Suppressor macrophage (primary cell): ENCODE measurements around the gene GTF2I.
A peak's percentile ranks its signal among the peaks of the same experiment; 100 is the strongest.
"Not testable (repeated sequence)": the region's sequence is repeated elsewhere in the genome, so short reads cannot be mapped to it uniquely, and the experiment has no call there.

Experiments
- DNase-seq, 4 experiments: peaks; one replicate each; pipeline ENCODE4 v3.0.0-alpha.2; 2020 to 2022
- total RNA-seq, 17 experiments: gene quantifications; one replicate each; lab custom pipeline; 2026; ENCODE audit warnings: mixed read lengths in 6 of 17, inconsistent platforms in 3 of 17; lab: John Stamatoyannopoulos, UW

Gene GTF2I
- total RNA-seq = 26.2 to 117 (median 87.7) reads per million in 17 experiments

DNA sequence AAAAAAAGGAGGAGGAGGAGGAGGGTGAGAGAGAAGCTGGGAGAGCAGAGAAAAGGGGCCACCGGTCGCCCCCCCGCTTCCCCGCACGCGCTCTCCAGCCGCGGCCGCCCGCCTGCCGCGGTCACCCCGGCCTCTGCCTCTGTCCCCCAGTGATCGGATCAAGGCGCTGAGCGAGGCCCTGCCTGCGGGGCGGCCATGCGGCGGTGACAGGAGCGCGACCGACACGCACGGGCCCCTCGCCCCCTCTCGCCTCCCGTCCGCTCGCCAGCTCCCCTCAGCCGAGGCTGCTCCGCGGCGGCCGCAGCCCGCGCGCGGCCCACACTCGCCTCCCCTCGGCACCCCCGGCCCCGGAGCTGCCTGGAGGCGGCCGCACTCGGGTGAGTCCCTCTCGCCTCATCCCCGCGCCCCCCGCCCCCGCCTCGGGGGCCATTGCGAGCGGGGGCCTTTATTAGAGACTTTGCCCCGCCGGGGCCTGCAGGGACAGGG lies at the start of gene GTF2I:
Gene GTF2I (plus strand): TSS at position 27 of the 486 bp plus-strand sequence. CDS start 31,411 bp downstream, outside the sequence.
- no peak for DNase-seq

DNA sequence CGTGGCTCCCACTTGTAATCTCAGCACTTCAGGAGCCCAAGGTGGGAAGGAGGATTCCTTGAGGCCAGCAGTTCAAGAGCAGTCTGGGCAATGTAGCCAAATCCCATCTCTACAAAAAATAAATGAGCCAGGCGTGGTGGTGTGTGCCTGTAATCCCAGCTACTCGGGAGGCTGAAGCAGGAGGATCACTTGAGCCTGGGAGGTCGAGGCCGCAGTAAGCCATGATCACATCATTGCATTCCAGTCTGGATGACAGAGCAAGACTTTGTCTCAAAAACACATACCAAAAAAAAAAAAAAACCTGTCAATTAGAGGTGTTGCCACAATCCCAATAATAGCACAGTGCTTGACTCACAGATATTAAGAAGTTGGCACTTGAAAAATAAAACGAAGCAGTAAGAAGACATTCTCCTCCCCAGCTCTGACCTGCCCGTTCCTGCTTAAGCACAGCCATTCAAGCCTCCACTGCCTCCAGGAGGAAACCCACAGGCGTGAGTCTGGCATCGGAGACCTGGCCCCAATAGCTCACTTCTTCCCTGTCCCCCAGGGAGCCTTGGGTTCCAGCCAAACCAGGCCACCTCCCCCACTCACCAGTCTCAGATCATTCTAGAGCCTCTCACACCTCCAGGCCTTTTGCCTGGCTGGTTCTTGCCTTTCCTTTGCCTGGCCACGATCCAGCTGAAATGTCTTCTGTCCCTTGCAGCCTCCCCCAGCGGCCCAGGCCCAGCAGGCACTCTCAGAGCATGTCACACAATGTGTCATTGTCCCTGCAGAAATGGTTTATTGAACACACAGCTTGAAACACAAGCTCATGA lies 45.3 kb upstream of the GTF2I start:
- DNase-seq = no peak

DNA sequence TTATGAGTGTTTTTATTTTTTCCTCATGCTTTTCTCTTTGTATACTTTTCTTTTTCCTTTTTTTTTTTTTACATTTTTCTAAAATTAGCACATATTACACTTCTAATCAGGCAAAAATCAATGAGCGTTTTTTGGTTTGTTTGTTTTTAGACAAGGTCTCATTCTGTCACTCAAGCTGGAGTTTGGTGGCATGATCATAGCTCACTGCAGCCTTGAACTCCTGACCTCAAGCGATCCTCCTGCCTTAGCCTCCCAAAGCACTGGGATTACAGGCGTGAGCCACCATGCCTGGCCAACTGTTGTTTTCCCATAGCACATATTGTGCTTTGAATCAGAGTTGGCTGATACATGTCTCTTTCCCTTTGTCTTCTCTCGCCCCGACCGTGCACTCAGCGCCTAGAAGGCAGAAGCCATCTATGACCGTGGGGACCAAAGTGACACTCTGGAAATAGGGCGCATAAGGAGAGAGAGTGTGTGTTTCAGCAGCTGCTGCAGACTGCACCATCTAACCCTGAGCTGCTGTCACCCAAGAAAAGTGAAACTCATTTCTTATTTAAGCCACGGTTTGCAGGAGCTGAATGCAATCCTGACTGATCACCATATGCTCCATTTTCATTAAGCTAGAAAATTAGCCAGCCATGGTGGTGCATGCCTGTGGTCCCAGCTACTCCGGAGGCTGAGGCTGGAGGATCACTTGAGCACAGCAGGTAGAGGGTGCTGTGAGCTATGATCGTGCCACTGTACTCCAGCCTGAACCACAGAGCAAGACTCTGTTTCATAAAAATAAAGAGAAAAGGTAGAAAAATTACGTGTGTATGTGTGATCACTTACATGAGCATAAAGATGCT lies 41.4 kb upstream of the GTF2I start:
- no peak for DNase-seq

DNA sequence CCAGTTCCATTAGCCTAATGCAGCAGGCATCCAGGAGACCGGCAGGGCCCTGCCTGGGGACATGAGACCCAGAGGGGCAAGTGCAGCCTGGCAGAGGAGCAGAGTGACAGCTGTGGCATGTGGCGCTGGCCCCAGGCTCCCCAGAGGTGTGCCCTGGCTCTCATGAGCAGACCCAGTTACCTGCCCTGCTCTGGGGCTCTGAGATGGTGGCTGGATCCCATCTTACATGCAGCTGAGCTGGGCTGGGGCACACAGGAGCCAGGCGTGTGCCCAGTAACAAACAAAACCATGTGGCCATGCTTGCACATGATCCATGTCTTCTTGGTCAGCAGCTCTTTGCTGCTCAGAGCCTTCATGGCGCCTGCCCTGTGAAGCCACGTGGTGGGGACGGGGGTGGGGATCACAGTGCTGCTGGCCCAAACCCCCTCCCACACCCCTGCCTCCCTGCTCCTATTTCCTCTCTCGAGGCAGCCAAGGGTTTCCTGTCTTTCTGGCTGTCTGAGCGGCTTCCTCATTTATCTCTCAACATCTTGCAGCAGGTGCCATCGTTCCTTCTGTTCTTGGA lies 40.3 kb upstream of the GTF2I start:
- DNase-seq = peak; percentile 81 to 93 (median 91)

DNA sequence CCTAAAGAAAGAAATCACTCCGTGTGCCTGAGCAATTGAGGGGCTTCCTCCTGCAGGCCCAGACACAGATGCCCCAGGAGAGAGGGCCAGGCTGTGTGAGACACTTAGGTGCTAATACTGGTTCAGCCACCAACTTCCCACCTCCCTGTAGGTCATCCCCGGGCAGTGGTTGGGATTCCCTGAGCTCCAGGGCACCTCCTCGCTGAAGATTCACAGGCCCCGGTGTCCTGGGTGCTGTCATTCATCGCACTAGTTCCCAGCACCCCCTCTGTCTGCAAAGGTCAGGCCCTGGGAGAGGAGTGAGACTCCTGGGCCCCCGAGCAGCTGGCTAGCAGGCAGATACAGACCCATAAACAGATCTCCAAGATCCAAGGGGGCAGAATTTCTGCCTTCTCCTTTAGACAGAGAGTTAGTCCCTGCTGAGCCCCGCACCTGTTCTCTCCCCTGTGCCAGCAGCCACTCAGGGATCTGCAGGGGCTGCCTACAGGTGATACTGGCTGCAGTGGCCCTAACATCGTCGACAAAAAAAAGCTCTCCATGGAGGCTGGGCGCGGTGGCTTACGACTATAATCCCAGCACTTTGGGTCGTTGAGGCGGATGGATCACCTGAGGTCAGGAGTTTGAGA lies 38.2 kb upstream of the GTF2I start:
- no peak for DNase-seq

DNA sequence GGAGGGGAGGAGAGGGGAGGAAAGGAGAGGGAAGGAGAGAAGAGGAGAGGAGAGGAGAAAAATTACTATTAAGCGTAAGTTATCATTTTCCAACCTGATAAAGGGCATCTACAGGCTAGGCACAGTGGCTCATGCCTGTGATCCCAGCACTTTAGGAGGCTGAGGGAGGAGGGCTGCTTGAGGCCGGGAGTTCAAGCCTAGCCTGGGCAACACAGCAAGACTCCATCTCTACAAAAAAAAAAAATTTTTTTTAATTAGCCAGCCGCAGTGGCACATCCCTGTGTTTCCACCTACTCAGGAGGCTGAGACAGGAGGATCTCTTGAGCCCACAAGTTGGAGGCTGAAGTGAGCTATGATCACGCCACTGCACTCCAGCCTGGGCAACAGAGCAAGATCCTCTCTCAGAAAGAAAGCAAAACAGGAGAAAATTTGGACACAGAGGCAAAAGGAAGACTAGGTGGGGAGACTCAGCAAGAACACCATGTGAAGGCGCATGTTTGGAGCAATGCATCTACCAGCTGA lies 35.2 kb upstream of the GTF2I start:
- DNase-seq = no peak

DNA sequence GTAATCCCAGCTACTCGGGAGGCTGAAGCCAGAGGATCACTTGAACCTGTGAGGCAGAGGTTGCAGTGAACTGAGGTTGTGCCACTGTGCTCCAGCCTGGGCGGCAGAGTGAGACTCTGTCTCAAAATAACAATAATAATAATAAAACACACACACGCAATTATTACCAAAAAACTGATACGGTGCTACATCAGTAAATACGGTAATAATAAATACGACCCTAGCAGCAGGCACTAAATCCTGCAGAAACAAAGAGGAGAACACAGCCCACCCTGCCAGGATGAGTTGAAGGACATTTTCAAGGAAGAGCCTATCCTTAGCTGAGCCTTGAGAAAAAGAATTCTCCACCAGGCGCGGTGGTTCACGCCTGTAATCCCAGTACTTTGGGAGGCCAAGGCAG lies 34.4 kb upstream of the GTF2I start:
- DNase-seq = no peak

DNA sequence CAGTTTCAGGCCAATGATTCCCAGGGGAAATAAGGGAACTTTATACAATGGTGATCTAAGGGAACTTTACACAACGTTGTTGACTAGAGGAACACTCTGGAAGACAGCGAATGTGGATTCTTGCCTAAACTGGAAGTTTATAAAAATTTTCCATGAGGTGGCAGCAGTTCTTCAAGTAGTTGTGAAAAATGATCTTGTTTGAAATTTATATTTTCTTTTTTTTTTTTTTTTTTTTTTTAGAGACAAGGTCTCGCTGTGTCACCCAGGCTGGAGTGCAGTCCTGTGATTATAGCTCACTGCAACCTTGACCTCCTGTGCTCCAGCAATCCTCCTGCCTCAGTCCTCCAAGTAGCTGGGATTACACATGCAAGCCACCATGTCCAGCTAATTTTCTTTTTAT lies 32.1 kb upstream of the GTF2I start:
- DNase-seq = peak; percentile 70 to 89 (median 80)

DNA sequence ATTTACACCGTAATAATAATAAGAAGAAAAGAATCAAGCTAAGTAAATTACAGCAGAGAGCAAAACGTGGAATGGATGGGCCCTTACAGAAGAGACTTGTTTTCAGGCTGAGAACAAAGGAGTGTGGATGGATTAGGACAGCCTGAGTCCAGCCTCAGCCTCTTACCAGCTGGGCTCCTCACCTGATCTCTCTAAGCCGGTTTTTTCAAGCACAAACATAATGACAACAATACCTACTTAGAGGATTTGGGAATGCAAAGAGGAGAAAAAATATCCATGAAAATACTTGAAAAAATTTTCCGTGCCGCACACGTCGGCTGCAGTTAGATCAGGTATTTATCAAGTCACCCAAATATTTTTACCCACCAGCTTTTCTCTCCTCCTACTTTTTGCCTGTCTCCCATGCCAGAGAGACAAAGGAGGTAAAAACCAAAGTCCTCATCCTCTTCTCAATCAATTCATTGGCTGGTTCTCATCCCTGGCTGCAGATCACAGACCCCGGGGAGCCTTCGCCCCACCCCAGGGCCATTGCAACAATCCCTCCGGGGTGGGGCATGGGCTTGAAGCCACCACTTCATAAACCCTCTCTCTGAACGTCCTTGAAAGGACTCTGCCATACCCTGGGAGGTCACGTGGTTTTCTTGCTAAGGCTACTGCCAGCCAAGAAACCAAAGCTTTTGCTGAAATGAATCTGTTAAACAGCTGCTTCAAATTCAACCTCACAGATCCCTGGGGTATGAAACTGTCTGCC lies 29.7 kb upstream of the GTF2I start:
- DNase-seq = no peak

DNA sequence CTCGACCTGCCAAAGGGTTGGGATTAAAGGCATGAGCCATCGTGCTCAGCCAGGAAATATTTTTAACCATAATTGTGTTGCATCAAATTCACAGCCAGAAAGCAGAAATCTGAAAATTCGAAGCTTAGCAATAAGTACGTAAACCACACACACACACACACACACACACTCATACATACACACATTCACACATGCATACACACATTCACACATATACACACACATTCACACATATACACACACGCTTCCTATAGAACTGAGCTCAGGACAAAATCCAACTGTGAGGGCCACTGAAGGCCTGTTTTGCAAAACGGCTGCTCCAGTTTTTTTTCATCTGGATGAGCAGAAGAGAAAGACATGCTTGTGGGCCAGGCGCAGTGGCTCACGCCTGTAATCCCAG lies 25.0 kb upstream of the GTF2I start:
- no peak for DNase-seq

DNA sequence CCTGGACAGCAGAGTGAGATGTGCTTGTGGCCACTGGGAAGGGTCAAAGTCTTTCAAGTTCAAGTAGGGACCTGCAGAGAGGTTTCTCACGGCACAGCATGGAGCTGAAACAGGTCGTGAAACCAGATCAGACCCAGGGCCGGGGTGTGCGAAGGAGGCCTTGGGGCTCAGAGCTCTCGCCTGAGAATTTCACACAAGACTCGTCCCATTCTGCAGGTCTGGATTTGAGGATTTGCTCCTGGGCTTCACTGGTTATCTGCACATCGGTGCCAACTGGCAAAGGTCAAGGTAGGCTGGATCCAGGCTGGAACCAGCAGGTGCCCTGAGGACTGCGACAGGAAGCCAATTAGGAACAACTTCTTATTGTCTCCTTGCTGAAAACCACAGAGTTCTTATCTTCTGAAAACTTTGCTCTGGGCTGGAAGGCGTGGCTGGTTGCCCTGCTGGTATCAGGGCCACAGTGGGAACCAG lies 24.0 kb upstream of the GTF2I start:
- no peak for DNase-seq

DNA sequence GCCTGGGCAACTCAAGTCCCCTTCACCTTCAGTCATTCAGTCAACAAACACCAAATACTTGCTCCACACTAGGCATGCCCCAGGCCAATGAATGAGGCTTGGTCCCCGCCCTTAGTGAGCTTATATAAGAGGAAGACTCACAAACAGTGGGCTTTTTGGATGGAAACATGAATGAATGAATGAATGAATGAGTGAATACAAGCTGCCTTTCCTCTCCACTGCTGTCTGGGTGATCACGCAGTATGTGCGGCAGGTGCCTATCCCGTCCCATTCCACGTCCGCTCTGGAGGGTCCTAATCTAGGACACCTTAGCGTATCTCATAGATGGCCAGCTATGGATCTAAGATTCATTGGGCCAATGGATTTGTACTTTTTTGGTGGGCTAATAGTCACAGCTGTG lies 19.8 kb upstream of the GTF2I start:
- no peak for DNase-seq

DNA sequence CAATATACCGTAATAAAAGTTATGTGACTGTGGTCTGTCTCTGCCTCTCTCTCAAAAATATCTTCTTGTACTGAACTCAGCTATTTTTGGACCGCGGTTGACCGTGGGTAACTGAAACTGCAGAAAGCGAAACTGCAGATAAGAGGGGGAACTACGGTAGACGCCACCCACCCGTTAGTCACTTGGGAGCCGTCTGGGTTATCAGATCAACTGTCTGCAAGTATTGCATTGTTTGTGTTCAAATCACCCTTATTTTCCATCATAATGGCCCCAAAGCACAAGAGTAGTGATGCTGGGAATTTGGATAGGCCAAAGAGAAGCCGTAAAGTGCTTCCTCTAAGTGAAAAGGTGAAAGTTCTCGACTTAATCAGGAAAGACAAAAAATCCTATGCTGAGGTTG lies 7.5 kb upstream of the GTF2I start:
- peak; percentile 64 to 82 (median 81) for DNase-seq

DNA sequence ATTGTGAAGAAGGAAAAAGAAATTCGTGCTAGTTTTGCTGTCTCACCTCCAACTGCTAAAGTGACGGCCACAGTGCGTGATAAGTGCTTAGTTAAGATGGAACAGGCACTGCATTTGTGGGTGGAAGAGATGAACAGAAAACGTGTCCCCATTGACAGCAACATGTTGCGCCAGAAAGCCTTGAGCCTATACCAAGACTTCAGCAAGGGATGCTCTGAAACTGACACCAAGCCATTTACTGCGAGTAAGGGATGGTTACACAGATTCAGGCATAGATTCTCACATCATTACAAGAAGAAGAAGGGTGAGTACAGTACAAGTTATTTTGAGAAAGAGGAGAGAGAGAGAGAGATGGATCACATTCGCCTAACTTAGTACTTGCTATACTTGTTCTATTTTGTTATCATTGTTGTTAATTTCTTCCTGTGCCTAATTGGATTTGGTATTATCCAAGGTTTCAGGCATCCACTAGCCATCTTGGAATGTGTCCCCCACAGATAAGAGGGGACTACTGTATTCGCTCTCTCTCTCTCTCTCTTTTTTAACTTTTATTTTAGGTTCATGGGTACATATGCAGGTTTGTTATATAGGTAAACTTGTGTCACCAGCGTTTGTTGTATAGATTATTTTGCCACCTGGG lies 6.9 kb upstream of the GTF2I start:
- peak in 2 of 4 experiments; percentile 18 to 28 for DNase-seq

DNA sequence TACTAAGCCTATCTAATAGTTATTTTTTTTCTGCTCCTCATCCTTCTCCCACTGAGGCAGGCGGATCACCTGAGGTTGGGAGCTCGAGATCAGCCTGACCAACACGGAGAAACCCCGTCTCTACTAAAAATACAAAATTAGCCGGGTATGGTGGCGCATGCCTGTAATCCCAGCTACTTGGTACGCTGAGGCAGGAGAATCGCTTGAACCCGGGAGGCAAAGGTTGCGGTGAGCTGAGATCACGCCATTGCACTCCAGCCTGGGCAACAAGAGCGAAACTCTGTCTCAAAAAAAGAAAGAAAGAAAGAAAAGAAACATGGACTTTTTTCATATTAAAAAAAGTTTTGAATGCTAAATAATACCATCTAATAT lies 6.4 kb upstream of the GTF2I start:
- DNase-seq = not testable (repeated sequence)

DNA sequence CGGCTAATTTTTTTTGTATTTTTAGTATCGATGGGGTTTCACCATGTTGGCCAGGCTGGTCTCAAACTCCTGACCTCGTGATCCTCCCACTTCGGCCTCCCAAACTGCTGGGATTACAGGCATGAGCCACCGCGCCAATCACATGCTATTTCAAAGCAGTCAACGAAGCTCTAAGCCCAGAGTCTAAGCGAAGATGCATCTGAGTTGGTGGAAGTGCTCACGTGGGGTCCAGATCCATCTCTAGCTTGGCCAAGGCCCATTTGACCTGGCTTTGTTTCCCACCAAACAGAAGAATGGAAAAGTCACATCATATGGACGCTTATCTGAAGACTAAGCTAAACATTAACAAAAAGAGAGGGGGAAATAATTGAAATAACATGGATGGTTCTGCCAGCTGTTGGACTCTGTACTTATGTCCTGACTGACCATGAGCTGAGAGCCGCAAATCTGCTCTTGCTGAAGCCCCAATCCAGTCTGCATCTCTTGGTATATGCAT lies 3.8 kb upstream of the GTF2I start:
- no peak for DNase-seq

DNA sequence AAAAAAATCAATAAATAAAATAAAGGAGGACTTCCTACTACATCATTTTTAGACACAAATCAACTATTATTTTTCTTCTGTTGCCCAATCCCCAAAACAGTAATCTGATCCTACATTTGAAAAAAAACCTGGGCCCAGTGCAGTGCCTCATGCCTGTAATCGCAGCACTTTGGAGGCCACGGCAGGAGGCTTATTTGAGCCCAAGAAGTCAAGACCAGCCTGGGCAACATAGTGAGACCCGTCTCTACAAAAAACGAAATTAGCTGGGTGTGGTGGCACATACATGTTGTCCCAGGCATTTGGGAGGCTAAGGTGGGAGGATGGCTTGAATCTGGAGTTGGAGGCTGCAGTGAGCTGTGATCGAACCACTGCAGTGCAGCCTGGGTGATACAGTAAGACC lies 2.7 kb upstream of the GTF2I start:
- no peak for DNase-seq

DNA sequence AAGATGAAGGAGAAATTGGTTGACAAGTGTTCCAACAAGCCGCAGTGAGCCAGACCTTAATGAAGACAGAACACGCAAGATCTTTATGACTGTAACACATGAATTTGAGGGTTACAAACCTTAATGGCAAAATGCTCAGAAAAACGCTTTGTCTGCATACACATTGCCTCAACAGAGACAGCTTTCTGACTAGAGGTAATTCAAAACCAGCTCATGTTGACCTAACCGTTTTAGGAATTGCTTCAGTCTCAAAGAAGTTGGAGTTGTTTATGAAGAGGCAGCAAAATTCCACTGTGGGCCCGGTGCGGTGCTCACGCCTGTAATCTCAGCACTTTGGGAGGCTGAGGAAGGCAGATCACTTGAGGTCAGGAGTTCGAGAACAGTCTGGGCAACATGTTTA lies 2.2 kb upstream of the GTF2I start:
- DNase-seq = peak in 2 of 4 experiments; percentile 11 to 15

DNA sequence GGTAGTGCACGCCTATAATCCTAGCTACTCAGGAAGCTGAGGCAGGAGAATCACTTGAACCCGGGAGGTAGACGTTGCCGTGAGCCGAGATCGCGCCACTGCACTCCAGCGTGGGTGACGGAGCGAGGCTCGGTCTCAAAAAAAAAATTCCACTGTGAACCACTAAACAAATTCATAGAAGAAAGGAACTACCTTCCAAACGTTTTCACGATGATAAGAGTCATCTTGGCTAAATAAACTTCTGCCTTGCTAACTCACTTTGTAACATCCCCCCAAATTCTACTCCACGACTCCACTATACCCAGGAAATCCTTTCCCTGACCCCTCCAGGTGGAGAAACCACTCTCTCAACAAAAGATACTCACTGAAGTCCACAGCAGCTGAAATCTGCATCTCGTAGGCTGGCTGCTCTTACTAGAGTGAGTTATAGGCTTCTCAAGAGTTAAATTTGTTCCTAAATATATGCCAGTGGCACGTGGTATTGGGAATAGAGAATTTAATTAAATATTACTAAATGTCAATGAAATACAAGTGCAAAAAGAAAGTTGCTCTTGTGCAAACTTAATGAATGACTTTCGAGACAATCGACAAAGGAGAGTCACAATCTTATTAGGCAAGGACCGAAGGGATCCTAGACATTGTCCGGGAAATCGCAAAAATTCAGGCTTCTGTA lies 1.6 kb upstream of the GTF2I start:
- peak in 3 of 4 experiments; percentile 21 to 38 (median 36) for DNase-seq

DNA sequence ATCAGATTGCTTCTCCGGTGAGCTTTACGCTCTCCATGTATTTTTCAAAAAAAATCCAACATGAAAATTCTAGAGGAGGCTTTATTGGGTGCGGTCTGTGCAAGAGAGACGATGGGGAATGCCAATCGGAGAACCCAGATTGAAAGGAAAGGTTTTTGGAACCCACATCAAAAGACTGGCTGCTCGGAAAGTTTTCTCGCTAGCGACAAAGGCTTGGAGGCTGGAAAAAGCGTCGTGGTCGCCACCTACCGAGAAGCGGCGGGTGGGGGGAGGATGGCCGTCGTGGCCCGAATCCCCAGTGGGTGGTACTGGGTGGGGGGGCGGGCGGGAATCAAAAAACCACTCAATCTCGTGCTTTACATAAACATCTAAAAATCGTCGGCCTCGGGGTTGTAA lies 1.1 kb upstream of the GTF2I start:
- DNase-seq = peak in 3 of 4 experiments; percentile 21 to 71 (median 61)
